Measurements from ENCODE around the gene RNF43. TPM values are rescaled to one million over a fixed set of nuclear protein-coding genes. Genes with fewer than 3 reads are reported as not detected.

Gene RNF43
- 10 to 100 TPM in 4 of 6 donors, 1 to 10 TPM in 2; 8.5 to 22.0 (median 13.0) TPM for total RNA-seq

GRCh38 chr17:58417300-58418092 lies at the start of gene RNF43:
RNF43 (minus strand) TSS chr17:58417534; CDS start chr17:58415577, 1,957 bp downstream.
- peaks cover 0 to 8% (median 4%) of the 10 kb centered on the region in 4 donors for H3K4me1 ChIP-seq

GRCh38 chr17:58455491-58455890 lies 38.2 kb upstream of the RNF43 start:
- DNase-seq = no peak
- Histone ChIP-seq H3K27me3 (no peaks in the 10 kb centered on the region), H3K36me3 (no peaks in the 10 kb centered on the region), H3K4me3 (no peak overlapping the region), H3K27ac (no peak overlapping the region), H3K9me3 (no peaks in the 10 kb centered on the region), H3K4me1 (no peaks in the 10 kb centered on the region)
- TF ChIP-seq CTCF (IDR thresholded peaks at IDR 0.05) = no peak
- TF ChIP-seq POLR2A (IDR thresholded peaks at IDR 0.05) = no peak
- no peak for TF ChIP-seq POLR2AphosphoS5 (IDR thresholded peaks at IDR 0.05)
- TF ChIP-seq EP300 (IDR thresholded peaks at IDR 0.05) = no peak
- no peak for ATAC-seq (ENCODE audit: low FRiP score in 2 of 2)

More at GRCh38 chr17:58417300-58418092, at the start of gene RNF43:
- peak in 1 of 2 donors; percentile 98 for DNase-seq
- 6 to 8% methylated on average over 8 of the region's 8 CpGs for WGBS, 2 donors
- ATAC-seq (ENCODE audit: low FRiP score in 2 of 2) = peak; percentile 98 to 100
- TF ChIP-seq POLR2A (IDR thresholded peaks at IDR 0.05) = peak in 3 of 4 donors; percentile 50 to 85 (median 58)
- peak; percentile 47 to 86 for TF ChIP-seq POLR2AphosphoS5 (IDR thresholded peaks at IDR 0.05)
- TF ChIP-seq EP300 (IDR thresholded peaks at IDR 0.05) = no peak
- peak; percentile 56 to 87 (median 80) for TF ChIP-seq CTCF (IDR thresholded peaks at IDR 0.05)
- Histone ChIP-seq H3K9me3 (no peaks in the 10 kb centered on the region), H3K36me3 (no peaks in the 10 kb centered on the region), H3K27ac (peak within 1 kb of the TSS; percentile 57 to 67 (median 66)), H3K27me3 (no peaks in the 10 kb centered on the region), H3K4me3 (peak within 1 kb of the TSS; percentile 30 to 45 (median 37))

- Histone ChIP-seq H3K9me3 (no peaks in the 10 kb centered on the region), H3K36me3 (no peaks in the 10 kb centered on the region), H3K27me3 (no peaks in the 10 kb centered on the region), H3K4me1 (no peaks in the 10 kb centered on the region), H3K27ac (no peak overlapping the region), H3K4me3 (no peak overlapping the region)
- WGBS, 2 donors = 78 to 100% methylated on average over 1 of the region's 1 CpG
- TF ChIP-seq POLR2AphosphoS5 (IDR thresholded peaks at IDR 0.05) = no peak
- DNase-seq = no peak
- ATAC-seq (ENCODE audit: low FRiP score in 2 of 2) = no peak
Measured at GRCh38 chr17:58452738-58453137, 35.4 kb upstream of the RNF43 start.

GRCh38 chr17:58447039-58447975 lies 30.0 kb upstream of the RNF43 start:
- Histone ChIP-seq H3K36me3 (no peaks in the 10 kb centered on the region), H3K27ac (no peak overlapping the region), H3K4me3 (no peak overlapping the region), H3K9me3 (no peaks in the 10 kb centered on the region), H3K27me3 (no peaks in the 10 kb centered on the region), H3K4me1 (no peaks in the 10 kb centered on the region)
- peak in 1 of 2 donors; percentile 73 for DNase-seq
- peak; percentile 85 to 89 for ATAC-seq (ENCODE audit: low FRiP score in 2 of 2)
- WGBS, 2 donors = 74 to 78% methylated on average over 9 of the region's 9 CpGs
- TF ChIP-seq CTCF (IDR thresholded peaks at IDR 0.05) (peak; percentile 31 to 78 (median 51)), EP300 (IDR thresholded peaks at IDR 0.05) (no peak)

GRCh38 chr17:58446086-58446485 lies 28.8 kb upstream of the RNF43 start:
- WGBS, 2 donors = 90% methylated on average over 6 of the region's 6 CpGs
- no peaks in the 10 kb centered on the region for H3K27me3 ChIP-seq
- no peak overlapping the region for H3K27ac ChIP-seq
- ATAC-seq (ENCODE audit: low FRiP score in 2 of 2) (no peak), DNase-seq (no peak)
- TF ChIP-seq POLR2AphosphoS5 (IDR thresholded peaks at IDR 0.05) (no peak), EP300 (IDR thresholded peaks at IDR 0.05) (no peak), POLR2A (IDR thresholded peaks at IDR 0.05) (no peak), CTCF (IDR thresholded peaks at IDR 0.05) (no peak)
- H3K36me3 ChIP-seq = no peaks in the 10 kb centered on the region
- no peaks in the 10 kb centered on the region for H3K4me1 ChIP-seq
- H3K4me3 ChIP-seq = no peak overlapping the region
- no peaks in the 10 kb centered on the region for H3K9me3 ChIP-seq

All from upper lobe of left lung (tissue), 6 donors.